Vagina (tissue), 2 donors: ENCODE results near the gene TEX264. TPM values are rescaled to one million over a fixed set of nuclear protein-coding genes. Genes with fewer than 3 reads are reported as not detected.

Experiments
- DNase-seq, 2 donors: peaks; one replicate each; pipeline ENCODE4 v3.0.0-alpha.2; 2017; ENCODE audit errors: extremely low spot score in 2 of 2
- H3K27ac ChIP-seq: fragments of 200-600 bp; sonication (generic); one replicate; pipeline ENCODE4 v1.5.1; 2019
- H3K27me3 ChIP-seq: fragments of 200-600 bp; sonication (generic); one replicate; pipeline ENCODE4 v1.5.1; 2019
- H3K36me3 ChIP-seq, 2 donors: fragments of 200-600 bp; sonication (generic); one replicate each; pipeline ENCODE4 v1.5.1; 2017 to 2019
- H3K4me1 ChIP-seq: fragments of 200-600 bp; sonication (generic); one replicate; pipeline ENCODE4 v1.5.1; 2019
- H3K4me3 ChIP-seq, 2 donors: fragments of 200-600 bp; sonication (generic); 1 replicate in 1 of 2; 2 replicates in 1 of 2; pipeline ENCODE4 v1.5.1; 2016 to 2019
- H3K9me3 ChIP-seq: fragments of 200-600 bp; sonication (generic); one replicate; pipeline ENCODE4 v1.5.1; 2019
- POLR2A ChIP-seq, 2 donors: fragments of 450-650 bp; IDR thresholded peaks; one replicate each; pipeline ENCODE4 v1.6.1; 2017; ENCODE audit warnings: antibody characterized with exemption in 2 of 2, mild to moderate bottlenecking in 2 of 2, moderate library complexity in 2 of 2
- POLR2AphosphoS5 ChIP-seq, 2 donors: sonication (generic); formaldehyde crosslinking; IDR thresholded peaks; one replicate each; pipeline ENCODE4 v1.9.0; 2017; ENCODE audit warnings: antibody characterized with exemption in 2 of 2, mild to moderate bottlenecking in 2 of 2, low read depth in 1 of 2; ENCODE audit not compliant: insufficient read depth in 1 of 2
- intact Hi-C: fragments of 100-400 bp; cut with DNase I; formaldehyde crosslinking; loops from one replicate; pipeline ENCODE4 v1.15.1; 2023
- small RNA-seq: library from RNA; depleted of rRNA; stranded (forward); fragments of <200 nt; gene quantifications from one replicate; pipeline ENCODE3, GENCODE V24; 2016
- total RNA-seq: library from RNA; depleted of rRNA; stranded (reverse); fragments of >200 nt; gene quantifications from one replicate; pipeline ENCODE4 v1.2.3, GENCODE V29; 2016
- TF ChIP-seq, protein P1 (sequence below), 3 experiments: fragments of 450-650 bp in 2 of 3; fragments of 200-600 bp in 1 of 3; sonication (generic) in 1 of 3; IDR thresholded peaks; one replicate each; pipeline ENCODE4 v1.5.1; 2017 to 2019; ENCODE audit warnings: antibody characterized with exemption in 3 of 3, mild to moderate bottlenecking in 2 of 3, moderate library complexity in 2 of 3

The TEX264 gene
- total RNA-seq, 1 donor from 2014 or later: 66.8 TPM

DNA sequence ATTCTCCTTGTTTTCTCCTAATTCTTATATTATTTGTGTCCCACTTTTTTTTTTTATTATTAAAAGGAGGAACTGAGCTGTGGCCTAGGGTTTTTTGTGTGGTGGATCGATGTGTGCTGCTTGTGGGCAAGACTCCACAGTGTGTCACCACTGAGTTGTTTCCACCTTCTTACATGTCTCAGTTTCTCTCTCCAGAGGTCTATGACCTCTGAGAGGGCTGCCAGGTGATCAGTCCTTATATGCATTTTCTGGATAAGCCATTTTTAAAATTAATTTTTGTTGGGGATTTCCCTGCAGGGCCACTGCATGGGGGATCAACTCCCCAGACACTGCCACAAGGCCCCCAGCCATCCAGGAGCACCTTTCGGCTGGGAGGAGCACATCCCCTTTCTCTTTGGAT lies 80.2 kb downstream of the TEX264 start:
- Histone ChIP-seq H3K27me3 (no peaks in the 10 kb centered on the region), H3K36me3 (no peaks in the 10 kb centered on the region), H3K4me1 (no peaks in the 10 kb centered on the region), H3K9me3 (no peaks in the 10 kb centered on the region), H3K4me3 (no peak overlapping the region), H3K27ac (no peak overlapping the region)
- TF ChIP-seq POLR2AphosphoS5 (IDR thresholded peaks at IDR 0.05; ENCODE audit: insufficient read depth in 1 of 2, low read depth in 1 of 2): no peak
- TF ChIP-seq, protein P1, sequence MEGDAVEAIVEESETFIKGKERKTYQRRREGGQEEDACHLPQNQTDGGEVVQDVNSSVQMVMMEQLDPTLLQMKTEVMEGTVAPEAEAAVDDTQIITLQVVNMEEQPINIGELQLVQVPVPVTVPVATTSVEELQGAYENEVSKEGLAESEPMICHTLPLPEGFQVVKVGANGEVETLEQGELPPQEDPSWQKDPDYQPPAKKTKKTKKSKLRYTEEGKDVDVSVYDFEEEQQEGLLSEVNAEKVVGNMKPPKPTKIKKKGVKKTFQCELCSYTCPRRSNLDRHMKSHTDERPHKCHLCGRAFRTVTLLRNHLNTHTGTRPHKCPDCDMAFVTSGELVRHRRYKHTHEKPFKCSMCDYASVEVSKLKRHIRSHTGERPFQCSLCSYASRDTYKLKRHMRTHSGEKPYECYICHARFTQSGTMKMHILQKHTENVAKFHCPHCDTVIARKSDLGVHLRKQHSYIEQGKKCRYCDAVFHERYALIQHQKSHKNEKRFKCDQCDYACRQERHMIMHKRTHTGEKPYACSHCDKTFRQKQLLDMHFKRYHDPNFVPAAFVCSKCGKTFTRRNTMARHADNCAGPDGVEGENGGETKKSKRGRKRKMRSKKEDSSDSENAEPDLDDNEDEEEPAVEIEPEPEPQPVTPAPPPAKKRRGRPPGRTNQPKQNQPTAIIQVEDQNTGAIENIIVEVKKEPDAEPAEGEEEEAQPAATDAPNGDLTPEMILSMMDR (IDR thresholded peaks at IDR 0.05): no peak
- no peak for TF ChIP-seq POLR2A (IDR thresholded peaks at IDR 0.05)
- DNase-seq: no peak
- intact Hi-C loops: no loop called here

Small RNAs within 50 kb of the gene (small RNA-seq; reads per million reads assigned to genes)
- gene RNA5SP132: 640 reads per million, percentile 99 among the genes with 10 or more reads in this experiment

Other genes starting within 250 kb of the TEX264 start
- 15.0 TPM for gene DCAF1, start 171.2 kb upstream of the TEX264 start, total RNA-seq
- gene RAD54L2, start 132.5 kb upstream of the TEX264 start, total RNA-seq: 24.3 TPM
- not detected for gene GRM2, start 35.8 kb downstream of the TEX264 start, total RNA-seq
- gene IQCF6, start 108.0 kb downstream of the TEX264 start, total RNA-seq: not detected
- gene IQCF2, start 190.4 kb downstream of the TEX264 start, total RNA-seq: not detected
- gene IQCF5, start 204.3 kb downstream of the TEX264 start, total RNA-seq: not detected
- gene IQCF1, start 232.1 kb downstream of the TEX264 start, total RNA-seq: not detected